Endothelial cell of umbilical vein (primary cell): ENCODE data around the gene SLC35E4. TPM values are rescaled to one million over a fixed set of nuclear protein-coding genes. Genes with fewer than 3 reads are reported as not detected.

Experiments used
- BruUV-seq: library from RNA; stranded (reverse); fragments of 400-500 nt; replicated peaks from 2 replicates; lab custom pipeline; 2021; lab: Mats Ljungman, UMichigan
- CTCF ChIA-PET: fragments of 300-600, 350-600 bp; sonication (Branson Sonifier 250); formaldehyde crosslinking; loops from one replicate; lab custom pipeline; 2021; ENCODE audit warnings: antibody characterized with exemption, inconsistent platforms; lab: Charles Lee
- POLR2A ChIA-PET: fragments of 300-600, 350-600 bp; sonication (Branson Sonifier 250); formaldehyde crosslinking; loops from one replicate; lab custom pipeline; 2021; ENCODE audit warnings: antibody characterized with exemption, inconsistent platforms; lab: Charles Lee
- DNase-seq: peaks from one replicate; pipeline ENCODE4 v3.0.0-alpha.2; 2011; ENCODE audit warnings: low read depth, low spot score
- FAIRE-seq: peaks from 2 replicates; lab custom pipeline; 2011; peaks lifted over from hg19 to GRCh38; lab: Jason Lieb, UNC
- H2AFZ ChIP-seq: 2 replicates; pipeline ENCODE4 v1.6.0; 2012; ENCODE audit warnings: low read depth, low read length, control low read depth, inconsistent platforms
- H3K27ac ChIP-seq: 2 replicates; pipeline ENCODE4 v1.5.1; 2011; ENCODE audit warnings: low read depth, mild to moderate bottlenecking, control low read depth, low read length, moderate library complexity; ENCODE audit not compliant: insufficient read depth
- H3K27me3 ChIP-seq, 2 experiments: 2 replicates each; pipeline versions ENCODE4 v1.6.0 to v1.6.1; 2011; ENCODE audit warnings: low read length in 2 of 2, mixed read lengths in 1 of 2; ENCODE audit not compliant: control insufficient read depth in 2 of 2, insufficient read depth in 2 of 2
- H3K36me3 ChIP-seq, 2 experiments: 2 replicates in 1 of 2; 3 replicates in 1 of 2; pipeline ENCODE4 v1.5.1; 2011; ENCODE audit warnings: low read length in 2 of 2, mild to moderate bottlenecking in 1 of 2, moderate library complexity in 1 of 2; ENCODE audit not compliant: control insufficient read depth in 2 of 2, insufficient read depth in 2 of 2; ENCODE audit errors: extremely low read depth in 1 of 2
- H3K4me1 ChIP-seq: 3 replicates; pipeline ENCODE4 v1.5.1; 2011; ENCODE audit warnings: mild to moderate bottlenecking, low read length; ENCODE audit not compliant: control insufficient read depth, insufficient read depth; ENCODE audit errors: extremely low read depth
- H3K4me2 ChIP-seq: 2 replicates; pipeline ENCODE4 v1.6.1; 2011; ENCODE audit warnings: low read length, control low read depth, mixed read lengths; ENCODE audit not compliant: insufficient read depth
- H3K4me3 ChIP-seq, 3 experiments: fragments of 200-600 bp in 1 of 3; sonication (generic), shearing (Covaris generic) in 1 of 3; replicated peaks in 1 of 3; 2 replicates each; pipeline ENCODE4 v1.5.1; 2011 to 2016; ENCODE audit warnings: control low read depth in 3 of 3, low read length in 3 of 3, mild to moderate bottlenecking in 2 of 3, inconsistent platforms in 1 of 3, low read depth in 1 of 3, moderate library complexity in 1 of 3; ENCODE audit not compliant: insufficient read depth in 1 of 3
- H3K79me2 ChIP-seq: 2 replicates; pipeline ENCODE4 v1.6.0; 2012; ENCODE audit warnings: low read length, inconsistent platforms; ENCODE audit not compliant: control insufficient read depth, insufficient read depth
- H3K9ac ChIP-seq: replicated peaks from 2 replicates; pipeline ENCODE3; 2011; ENCODE audit warnings: low read length, control low read depth; ENCODE audit not compliant: insufficient read depth; ENCODE audit errors: extremely low read depth
- H3K9me1 ChIP-seq: replicated peaks from 3 replicates; pipeline ENCODE4 v1.6.0; 2011; ENCODE audit warnings: mild to moderate bottlenecking, low read length; ENCODE audit not compliant: control insufficient read depth, insufficient read depth; ENCODE audit errors: extremely low read depth
- H3K9me3 ChIP-seq: replicated peaks from 2 replicates; pipeline ENCODE4 v1.5.1; 2012; ENCODE audit warnings: low read length, inconsistent platforms; ENCODE audit not compliant: control insufficient read depth, insufficient read depth
- H4K20me1 ChIP-seq: replicated peaks from 2 replicates; pipeline ENCODE3; 2011; ENCODE audit warnings: mild to moderate bottlenecking, low read length; ENCODE audit not compliant: control insufficient read depth, insufficient read depth; ENCODE audit errors: extremely low read depth
- CTCF ChIP-seq, 2 donors: IDR thresholded peaks; 1 replicate in 1 of 2; 2 replicates in 1 of 2; pipeline ENCODE4 v1.5.1; 2011; ENCODE audit warnings: low read length in 2 of 2, mild to moderate bottlenecking in 2 of 2, moderate library complexity in 2 of 2, control low read depth in 1 of 2, inconsistent platforms in 1 of 2, low read depth in 1 of 2; ENCODE audit not compliant: insufficient read depth in 1 of 2; ENCODE audit errors: extremely low read depth in 1 of 2
- EZH2 ChIP-seq: IDR thresholded peaks from 2 replicates; pipeline ENCODE4 v1.6.1; 2012; ENCODE audit warnings: borderline replicate concordance, low read depth, mild to moderate bottlenecking, moderate library complexity, low read length, inconsistent platforms; ENCODE audit not compliant: severe bottlenecking
- FOS ChIP-seq: IDR thresholded peaks from 2 replicates; pipeline ENCODE4 v1.6.1; 2011; ENCODE audit warnings: mild to moderate bottlenecking, low read length, moderate library complexity, borderline replicate concordance; ENCODE audit not compliant: insufficient read depth
- GATA2 ChIP-seq: IDR thresholded peaks from 2 replicates; pipeline ENCODE4 v1.7.0; 2011; ENCODE audit warnings: low read depth, mild to moderate bottlenecking, moderate library complexity, mixed read lengths, low read length; ENCODE audit not compliant: insufficient read length, insufficient read depth
- JUN ChIP-seq: IDR thresholded peaks from 2 replicates; pipeline ENCODE4 v1.6.1; 2011; ENCODE audit warnings: borderline replicate concordance, low read depth; ENCODE audit not compliant: insufficient read length, insufficient read depth
- MAX ChIP-seq: IDR thresholded peaks from 2 replicates; pipeline ENCODE4 v1.6.1; 2011; ENCODE audit not compliant: insufficient read depth, insufficient read length
- MYC ChIP-seq: IDR thresholded peaks from one replicate; pipeline ENCODE4 v1.6.1; 2011; ENCODE audit warnings: mild to moderate bottlenecking, low read depth, low read length
- POLR2A ChIP-seq: IDR thresholded peaks from 2 replicates; pipeline ENCODE4 v1.6.1; 2012; ENCODE audit warnings: low read depth, mild to moderate bottlenecking, control low read depth, low read length
- POLR2AphosphoS5 ChIP-seq: IDR thresholded peaks from 2 replicates; pipeline ENCODE4 v1.6.1; 2012; ENCODE audit warnings: low read depth, mild to moderate bottlenecking, control low read depth, low read length, moderate library complexity; ENCODE audit not compliant: insufficient read depth
- dilution Hi-C: fragments of 300-500 bp; cut with MboI; formaldehyde crosslinking; loops from one replicate; pipeline ENCODE4 v1.15.0; 2019; ENCODE audit warnings: low sequenced_read_pairs; ENCODE audit not compliant: extremely low pct_ligation_motif_present
- intact Hi-C: fragments of 100-400 bp; cut with micrococcal nuclease; formaldehyde crosslinking; loops from one replicate; pipeline ENCODE4 v1.10.0; 2022
- polyA plus RNA-seq, 4 experiments: library from polyadenylated mRNA; depleted of rRNA in 3 of 4; stranded (reverse) in 3 of 4; unstranded in 1 of 4; fragments of >200 nt; gene quantifications; 2 replicates each; pipeline versions ENCODE4 v1.2.1 to v1.2.3, GENCODE V29; 2011 to 2012; ENCODE audit warnings: missing spikeins in 1 of 4
- total RNA-seq: library from RNA; stranded (reverse); gene quantifications from 2 replicates; pipeline ENCODE4 v1.2.3, GENCODE V29; 2021

Gene SLC35E4
- total and polyA plus RNA-seq, 2 donors (not counting 3 experiments of a cell fraction or from before 2014, with no cell fraction given): 10.7 to 15.3 TPM

GRCh38 chr22:30596886-30597285, 38.7 kb upstream of the SLC35E4 start:
- ChIA-PET CTCF (interaction anchor here (1.3 to 1.9 kb wide), 3 partner anchors 9 to 158 kb away, joined by 4 to 7 read pairs (median 4); partner anchors contain the start of gene TCN2), POLR2A (no interaction called here)

More at GRCh38 chr22:30596886-30597285, 38.7 kb upstream of the SLC35E4 start:
- Histone ChIP-seq H2AFZ (no peak overlapping the region), H3K9me1 (no peaks in the 10 kb centered on the region), H3K36me3 (no peaks in the 10 kb centered on the region), H3K9me3 (no peaks in the 10 kb centered on the region), H3K9ac (no peak overlapping the region), H3K27me3 (no peaks in the 10 kb centered on the region), H4K20me1 (no peaks in the 10 kb centered on the region), H3K79me2 (no peaks in the 10 kb centered on the region), H3K4me3 (no peak overlapping the region), H3K4me2 (no peak overlapping the region), H3K27ac (no peak overlapping the region), H3K4me1 (no peaks in the 10 kb centered on the region)
- intact Hi-C loops (no loop called here), dilution Hi-C loops (no loop called here)
- DNase-seq: no peak
- FAIRE-seq: no peak
- BruUV-seq: no TSS peak
- TF ChIP-seq GATA2 (no peak), JUN (no peak), FOS (no peak), MAX (no peak), CTCF (IDR thresholded peaks at IDR 0.05; ENCODE audit: extremely low read depth in 1 of 2, insufficient read depth in 1 of 2, low read depth in 1 of 2, low read length in 2 of 2) (no peak), POLR2A (no peak), MYC (no peak), EZH2 (no peak), POLR2AphosphoS5 (no peak)
